HCT116 (cell line): ENCODE data around the gene CASP9. TPM values are rescaled to one million over a fixed set of nuclear protein-coding genes. Genes with fewer than 3 reads are reported as not detected.

Source experiments
- ATAC-seq: fragments of 200-7000 bp; cut with Tn5 transposase; 2 replicates; pipeline ENCODE4 v1.9.1; 2020; ENCODE audit warnings: mild to moderate bottlenecking, moderate library complexity
- BruUV-seq: library from RNA; stranded (reverse); fragments of 400-500 nt; replicated peaks from 2 replicates; lab custom pipeline; 2021; lab: Mats Ljungman, UMichigan
- CTCF ChIA-PET: fragments of 300-600 bp; sonication (Branson Sonifier 250); formaldehyde crosslinking; loops from one replicate; lab custom pipeline; 2021; ENCODE audit warnings: antibody characterized with exemption; lab: Charles Lee
- POLR2A ChIA-PET: fragments of 300-600, 350-600 bp; sonication (Branson Sonifier 250); formaldehyde crosslinking; loops from one replicate; lab custom pipeline; 2021; ENCODE audit warnings: antibody characterized with exemption; lab: Charles Lee
- RAD21 ChIA-PET, 2 experiments: fragments of 300-600 bp; sonication (Branson Sonifier 250); formaldehyde crosslinking; loops; one replicate each; lab custom pipeline; 2023; ENCODE audit warnings: low total read pairs in 2 of 2; ENCODE audit not compliant: uncharacterized antibody in 2 of 2, unreplicated experiment in 2 of 2, low non-redundant PET in 1 of 2; lab: Charles Lee
- DNase-seq: peaks from one replicate; pipeline ENCODE4 v3.0.0-alpha.2; 2010; ENCODE audit warnings: low read depth, low spot score
- H2AFZ ChIP-seq: fragments of 200-600 bp; shearing (Covaris generic), sonication (generic); 2 replicates; pipeline ENCODE4 v1.6.1; 2017; ENCODE audit warnings: low read depth, mixed run types, mixed read lengths, antibody characterized with exemption, low read length; ENCODE audit not compliant: poor library complexity, severe bottlenecking
- H3K27ac ChIP-seq: 2 replicates; pipeline ENCODE4 v1.5.1; 2012; ENCODE audit warnings: low read depth, low read length
- H3K27me3 ChIP-seq: fragments of 200-600 bp; sonication (generic); 2 replicates; pipeline ENCODE4 v1.6.1; 2016; ENCODE audit warnings: mixed run types, low read length, mixed read lengths; ENCODE audit not compliant: insufficient read depth
- H3K36me3 ChIP-seq, 2 experiments: fragments of 200-500 bp in 1 of 2; fragments of 200-600 bp in 1 of 2; sonication (Bioruptor generic) in 1 of 2; sonication (generic) in 1 of 2; 2 replicates each; pipeline versions ENCODE4 v1.5.1 to v1.6.1; 2014 to 2016; ENCODE audit warnings: low read length in 2 of 2, inconsistent platforms in 1 of 2, mixed read lengths in 1 of 2, mixed run types in 1 of 2; ENCODE audit not compliant: insufficient read depth in 2 of 2, control insufficient read depth in 1 of 2
- H3K4me1 ChIP-seq, 2 experiments: fragments of 200-600 bp in 1 of 2; sonication (generic) in 1 of 2; 2 replicates each; pipeline versions ENCODE4 v1.5.1 to v1.6.1; 2012 to 2017; ENCODE audit warnings: low read length in 2 of 2, inconsistent platforms in 1 of 2, mild to moderate bottlenecking in 1 of 2, mixed read lengths in 1 of 2, mixed run types in 1 of 2, moderate library complexity in 1 of 2; ENCODE audit not compliant: insufficient read depth in 2 of 2, control insufficient read depth in 1 of 2
- H3K4me2 ChIP-seq: fragments of 200-600 bp; sonication (generic); 2 replicates; pipeline ENCODE4 v1.6.1; 2017; ENCODE audit warnings: mixed run types, low read length, mixed read lengths
- H3K4me3 ChIP-seq, 2 experiments: fragments of 200-600 bp in 1 of 2; sonication (generic) in 1 of 2; replicated peaks in 1 of 2; 2 replicates each; pipeline ENCODE4 v1.5.1; 2011 to 2016; ENCODE audit warnings: low read length in 2 of 2, control low read depth in 1 of 2, low read depth in 1 of 2, mild to moderate bottlenecking in 1 of 2, mixed read lengths in 1 of 2, mixed run types in 1 of 2
- H3K79me2 ChIP-seq: fragments of 200-600 bp; sonication (generic); 2 replicates; pipeline ENCODE4 v1.6.1; 2017; ENCODE audit warnings: mild to moderate bottlenecking, mixed run types, low read length, moderate library complexity, mixed read lengths; ENCODE audit not compliant: insufficient read depth
- H3K9ac ChIP-seq: fragments of 200-600 bp; sonication (generic); 2 replicates; pipeline ENCODE4 v1.6.1; 2016; ENCODE audit warnings: low read length, mixed read lengths
- H3K9me2 ChIP-seq: fragments of 200-600 bp; sonication (generic), shearing (Covaris generic); 2 replicates; pipeline ENCODE4 v1.6.1; 2017; ENCODE audit warnings: mixed run types, mild to moderate bottlenecking, moderate library complexity; ENCODE audit not compliant: insufficient read depth
- H3K9me3 ChIP-seq, 2 experiments: fragments of 200-500 bp in 1 of 2; fragments of 200-600 bp in 1 of 2; sonication (Bioruptor generic) in 1 of 2; sonication (generic) in 1 of 2; 2 replicates each; pipeline ENCODE4 v1.6.1; 2014 to 2017; ENCODE audit warnings: low read length in 2 of 2, mixed read lengths in 2 of 2, inconsistent platforms in 1 of 2, low read depth in 1 of 2, mild to moderate bottlenecking in 1 of 2, mixed run types in 1 of 2, moderate library complexity in 1 of 2; ENCODE audit not compliant: control insufficient read depth in 1 of 2, insufficient read depth in 1 of 2
- H4K20me1 ChIP-seq: fragments of 200-600 bp; sonication (generic), shearing (Covaris generic); 2 replicates; pipeline ENCODE4 v1.6.1; 2017; ENCODE audit warnings: mixed run types, mild to moderate bottlenecking, moderate library complexity; ENCODE audit not compliant: insufficient read depth
- ELF1 ChIP-seq: IDR thresholded peaks from 2 replicates; pipeline ENCODE4 v1.6.1; 2012; ENCODE audit warnings: low read depth, borderline replicate concordance
- EZH2 ChIP-seq: fragments of 200-600 bp; sonication (generic); IDR thresholded peaks from 2 replicates; pipeline ENCODE4 v1.6.1; 2017; ENCODE audit warnings: antibody characterized with exemption, mixed run types
- FOSL1 ChIP-seq: IDR thresholded peaks from 2 replicates; pipeline ENCODE4 v1.6.1; 2012; ENCODE audit warnings: low read depth
- JUND ChIP-seq: IDR thresholded peaks from 2 replicates; pipeline ENCODE4 v1.6.1; 2012
- POLR2A ChIP-seq: IDR thresholded peaks from 2 replicates; pipeline ENCODE4 v1.7.0; 2011; ENCODE audit warnings: borderline replicate concordance; ENCODE audit not compliant: insufficient read depth, insufficient read length; ENCODE audit errors: extremely low read depth
- POLR2AphosphoS5 ChIP-seq: IDR thresholded peaks from 2 replicates; pipeline ENCODE4 v1.6.1; 2011; ENCODE audit warnings: mild to moderate bottlenecking, low read depth, low read length, moderate library complexity
- RAD21 ChIP-seq: IDR thresholded peaks from 2 replicates; pipeline ENCODE4 v1.6.1; 2012; ENCODE audit warnings: low read depth, mild to moderate bottlenecking
- SIN3A ChIP-seq: IDR thresholded peaks from 2 replicates; pipeline ENCODE4 v1.6.1; 2012; ENCODE audit warnings: low read depth
- SP1 ChIP-seq: IDR thresholded peaks from 2 replicates; pipeline ENCODE4 v1.6.1; 2012; ENCODE audit warnings: low read depth
- SRF ChIP-seq: IDR thresholded peaks from 2 replicates; pipeline ENCODE4 v1.6.1; 2012; ENCODE audit warnings: low read depth
- YY1 ChIP-seq: IDR thresholded peaks from 2 replicates; pipeline ENCODE4 v1.6.1; 2011; ENCODE audit warnings: low read length, low read depth, moderate library complexity, mild to moderate bottlenecking; ENCODE audit not compliant: insufficient replicate concordance; ENCODE audit errors: extremely low read depth
- ZFX ChIP-seq: fragments of 450-650 bp; IDR thresholded peaks from 2 replicates; pipeline ENCODE4 v1.6.1; 2017
- intact Hi-C: fragments of 100-400 bp; cut with micrococcal nuclease; formaldehyde crosslinking; loops from 2 replicates; pipeline ENCODE4 v1.10.0; 2022
- total RNA-seq: library from RNA; stranded (reverse); gene quantifications from one replicate; pipeline ENCODE4 v1.2.1, GENCODE V29; 2021; ENCODE audit not compliant: unreplicated experiment
- TF ChIP-seq, protein P1 (sequence below): IDR thresholded peaks from 2 replicates; pipeline ENCODE4 v1.6.1; 2012
- TF ChIP-seq, protein P2 (sequence below), 3 experiments: fragments of 200-600 bp in 1 of 3; sonication (generic) in 1 of 3; IDR thresholded peaks in 2 of 3; conservative IDR thresholded peaks in 1 of 3; 2 replicates each; pipeline ENCODE4 v1.5.1; 2012 to 2017; ENCODE audit warnings: low read depth in 2 of 3, low read length in 2 of 3, antibody characterized with exemption in 1 of 3, borderline replicate concordance in 1 of 3, control low read depth in 1 of 3, mild to moderate bottlenecking in 1 of 3, mixed read lengths in 1 of 3, mixed run types in 1 of 3, moderate library complexity in 1 of 3; ENCODE audit not compliant: insufficient read depth in 1 of 3
- TF ChIP-seq, protein P3 (sequence below): IDR thresholded peaks from 2 replicates; pipeline ENCODE4 v1.6.1; 2012; ENCODE audit warnings: low read depth

The CASP9 gene
- total RNA-seq, 1 experiment from 2014 or later = 10.6 TPM

- no peaks in the 10 kb centered on the region for H3K9me3 ChIP-seq
- DNase-seq (no peak), ATAC-seq (no peak)
- BruUV-seq = no TSS peak
- H3K9ac ChIP-seq = no peak overlapping the region
- no peaks in the 10 kb centered on the region for H4K20me1 ChIP-seq
- H3K9me2 ChIP-seq = no peaks in the 10 kb centered on the region
- POLR2A ChIA-PET = no interaction called here
- CTCF ChIA-PET = no interaction called here
- no peaks in the 10 kb centered on the region for H3K79me2 ChIP-seq
- no peak for TF ChIP-seq SP1
- TF ChIP-seq POLR2A = no peak
- TF ChIP-seq, protein P1, sequence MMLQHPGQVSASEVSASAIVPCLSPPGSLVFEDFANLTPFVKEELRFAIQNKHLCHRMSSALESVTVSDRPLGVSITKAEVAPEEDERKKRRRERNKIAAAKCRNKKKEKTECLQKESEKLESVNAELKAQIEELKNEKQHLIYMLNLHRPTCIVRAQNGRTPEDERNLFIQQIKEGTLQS = no peak
- no peak for TF ChIP-seq ELF1
- no peak for TF ChIP-seq SRF
- no peak for TF ChIP-seq RAD21
- TF ChIP-seq YY1 = no peak
- no peak for TF ChIP-seq JUND
- TF ChIP-seq SIN3A = no peak
- H3K36me3 ChIP-seq = peaks cover 23 to 24% of the 10 kb centered on the region in 2 experiments; a peak in 3 of 4 replicates
- intact Hi-C loops = no loop called here
- H3K4me2 ChIP-seq = no peak overlapping the region
- H3K4me3 ChIP-seq = no peak overlapping the region
- H3K4me1 ChIP-seq = no peaks in the 10 kb centered on the region
- RAD21 ChIA-PET = no interaction called here
- no peak overlapping the region for H3K27ac ChIP-seq
- no peak overlapping the region for H2AFZ ChIP-seq
- no peaks in the 10 kb centered on the region for H3K27me3 ChIP-seq
Observed at GRCh38 chr1:15559189-15559810, 35.3 kb upstream of the CASP9 start.

- POLR2A ChIA-PET = no interaction called here
- CTCF ChIA-PET = no interaction called here
- TF ChIP-seq EZH2 (no peak), FOSL1 (no peak), RAD21 (no peak), ZFX (no peak), POLR2AphosphoS5 (no peak), YY1 (no peak), SIN3A (no peak)
- TF ChIP-seq, protein P1 = no peak
- TF ChIP-seq, protein P2, sequence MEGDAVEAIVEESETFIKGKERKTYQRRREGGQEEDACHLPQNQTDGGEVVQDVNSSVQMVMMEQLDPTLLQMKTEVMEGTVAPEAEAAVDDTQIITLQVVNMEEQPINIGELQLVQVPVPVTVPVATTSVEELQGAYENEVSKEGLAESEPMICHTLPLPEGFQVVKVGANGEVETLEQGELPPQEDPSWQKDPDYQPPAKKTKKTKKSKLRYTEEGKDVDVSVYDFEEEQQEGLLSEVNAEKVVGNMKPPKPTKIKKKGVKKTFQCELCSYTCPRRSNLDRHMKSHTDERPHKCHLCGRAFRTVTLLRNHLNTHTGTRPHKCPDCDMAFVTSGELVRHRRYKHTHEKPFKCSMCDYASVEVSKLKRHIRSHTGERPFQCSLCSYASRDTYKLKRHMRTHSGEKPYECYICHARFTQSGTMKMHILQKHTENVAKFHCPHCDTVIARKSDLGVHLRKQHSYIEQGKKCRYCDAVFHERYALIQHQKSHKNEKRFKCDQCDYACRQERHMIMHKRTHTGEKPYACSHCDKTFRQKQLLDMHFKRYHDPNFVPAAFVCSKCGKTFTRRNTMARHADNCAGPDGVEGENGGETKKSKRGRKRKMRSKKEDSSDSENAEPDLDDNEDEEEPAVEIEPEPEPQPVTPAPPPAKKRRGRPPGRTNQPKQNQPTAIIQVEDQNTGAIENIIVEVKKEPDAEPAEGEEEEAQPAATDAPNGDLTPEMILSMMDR (IDR thresholded peaks at IDR 0.05 in 2 of 3, conservative IDR thresholded peaks at IDR 0.05 in 1 of 3; ENCODE audit: borderline replicate concordance in 1 of 3, insufficient read depth in 1 of 3, low read depth in 2 of 3, low read length in 2 of 3) = no peak
- TF ChIP-seq, protein P3, sequence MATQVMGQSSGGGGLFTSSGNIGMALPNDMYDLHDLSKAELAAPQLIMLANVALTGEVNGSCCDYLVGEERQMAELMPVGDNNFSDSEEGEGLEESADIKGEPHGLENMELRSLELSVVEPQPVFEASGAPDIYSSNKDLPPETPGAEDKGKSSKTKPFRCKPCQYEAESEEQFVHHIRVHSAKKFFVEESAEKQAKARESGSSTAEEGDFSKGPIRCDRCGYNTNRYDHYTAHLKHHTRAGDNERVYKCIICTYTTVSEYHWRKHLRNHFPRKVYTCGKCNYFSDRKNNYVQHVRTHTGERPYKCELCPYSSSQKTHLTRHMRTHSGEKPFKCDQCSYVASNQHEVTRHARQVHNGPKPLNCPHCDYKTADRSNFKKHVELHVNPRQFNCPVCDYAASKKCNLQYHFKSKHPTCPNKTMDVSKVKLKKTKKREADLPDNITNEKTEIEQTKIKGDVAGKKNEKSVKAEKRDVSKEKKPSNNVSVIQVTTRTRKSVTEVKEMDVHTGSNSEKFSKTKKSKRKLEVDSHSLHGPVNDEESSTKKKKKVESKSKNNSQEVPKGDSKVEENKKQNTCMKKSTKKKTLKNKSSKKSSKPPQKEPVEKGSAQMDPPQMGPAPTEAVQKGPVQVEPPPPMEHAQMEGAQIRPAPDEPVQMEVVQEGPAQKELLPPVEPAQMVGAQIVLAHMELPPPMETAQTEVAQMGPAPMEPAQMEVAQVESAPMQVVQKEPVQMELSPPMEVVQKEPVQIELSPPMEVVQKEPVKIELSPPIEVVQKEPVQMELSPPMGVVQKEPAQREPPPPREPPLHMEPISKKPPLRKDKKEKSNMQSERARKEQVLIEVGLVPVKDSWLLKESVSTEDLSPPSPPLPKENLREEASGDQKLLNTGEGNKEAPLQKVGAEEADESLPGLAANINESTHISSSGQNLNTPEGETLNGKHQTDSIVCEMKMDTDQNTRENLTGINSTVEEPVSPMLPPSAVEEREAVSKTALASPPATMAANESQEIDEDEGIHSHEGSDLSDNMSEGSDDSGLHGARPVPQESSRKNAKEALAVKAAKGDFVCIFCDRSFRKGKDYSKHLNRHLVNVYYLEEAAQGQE = no peak
Observed at GRCh38 chr1:15558516-15558915, 34.5 kb upstream of the CASP9 start.

More at GRCh38 chr1:15558516-15558915, 34.5 kb upstream of the CASP9 start:
- RAD21 ChIA-PET = no interaction called here
- Histone ChIP-seq H3K36me3 (peaks cover 18 to 19% of the 10 kb centered on the region in 2 experiments; a peak in 3 of 4 replicates), H4K20me1 (no peaks in the 10 kb centered on the region), H3K9ac (no peak overlapping the region), H3K27ac (no peak overlapping the region), H3K4me3 (no peak overlapping the region), H3K27me3 (no peaks in the 10 kb centered on the region), H3K4me1 (no peaks in the 10 kb centered on the region), H3K79me2 (no peaks in the 10 kb centered on the region), H3K9me2 (no peaks in the 10 kb centered on the region), H3K4me2 (no peak overlapping the region), H3K9me3 (no peaks in the 10 kb centered on the region), H2AFZ (no peak overlapping the region)
- intact Hi-C loops = no loop called here
- BruUV-seq = no TSS peak
- no peak for DNase-seq
- no peak for ATAC-seq
